GM21528 (cell line): ENCODE data around the gene CER1.
"Not testable (repeated sequence)": the region's sequence is repeated elsewhere in the genome, so short reads cannot be mapped to it uniquely, and the experiment has no call there.

Source experiments
- ATAC-seq: cut with Tn5 transposase; IDR thresholded peaks from one replicate; pipeline ENCODE4 v1.9.1; 2021; ENCODE audit warnings: mild to moderate bottlenecking, moderate library complexity; ENCODE audit not compliant: unreplicated experiment, low FRiP score

The CER1 gene

DNA sequence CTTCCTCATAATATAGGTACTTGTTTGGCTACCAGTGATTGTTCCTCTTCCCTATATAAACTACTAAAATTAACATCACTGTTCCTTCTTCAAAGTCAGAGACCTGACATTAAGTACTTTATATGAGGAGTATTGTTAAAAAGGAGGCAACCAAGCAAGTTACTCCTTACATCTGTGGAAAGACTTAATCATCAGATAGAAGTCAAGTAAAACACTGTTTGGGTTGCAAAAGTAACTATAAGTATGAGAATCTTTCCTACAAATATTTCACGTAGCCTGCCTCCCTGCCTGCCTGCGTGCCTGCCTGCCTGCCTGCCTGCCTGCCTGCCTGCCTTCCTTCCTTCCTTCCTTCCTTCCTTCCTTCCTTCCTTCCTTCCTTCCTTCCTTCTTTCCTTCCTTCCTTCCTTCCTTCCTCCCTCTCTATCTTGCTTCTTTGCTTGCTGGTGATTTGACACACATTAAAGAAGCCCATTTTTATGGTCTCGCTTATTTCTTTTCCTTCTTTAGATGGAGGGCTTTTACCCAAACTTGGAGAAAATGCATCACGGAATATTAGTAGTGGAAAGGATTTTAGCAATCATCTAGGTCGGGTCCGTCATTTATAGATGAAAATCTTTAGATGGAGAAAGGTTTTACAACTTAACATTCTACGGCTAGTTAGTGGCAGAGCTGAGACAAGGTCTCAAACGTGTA is 3.2 kb downstream of the CER1 start:
- no peak for ATAC-seq

DNA sequence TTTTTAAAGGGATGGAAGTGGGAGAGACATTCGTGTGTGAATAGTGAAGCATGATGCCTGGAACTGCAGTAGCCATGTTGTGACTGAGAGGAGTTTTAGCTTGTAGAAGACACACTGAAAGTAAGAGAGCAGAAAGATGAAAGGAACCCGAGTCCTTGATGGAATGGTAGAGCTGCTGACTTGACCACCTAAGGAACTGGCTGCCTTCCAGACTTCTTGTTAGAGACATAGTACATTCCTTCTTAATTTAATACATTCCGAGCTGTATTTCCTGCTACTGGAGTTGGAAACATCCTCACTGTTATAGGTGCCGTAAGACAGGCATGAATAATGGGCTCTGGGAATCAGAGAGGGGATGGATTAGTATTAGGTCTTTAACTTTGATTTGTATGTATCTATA is 7.4 kb downstream of the CER1 start:
- ATAC-seq, result no peak

DNA sequence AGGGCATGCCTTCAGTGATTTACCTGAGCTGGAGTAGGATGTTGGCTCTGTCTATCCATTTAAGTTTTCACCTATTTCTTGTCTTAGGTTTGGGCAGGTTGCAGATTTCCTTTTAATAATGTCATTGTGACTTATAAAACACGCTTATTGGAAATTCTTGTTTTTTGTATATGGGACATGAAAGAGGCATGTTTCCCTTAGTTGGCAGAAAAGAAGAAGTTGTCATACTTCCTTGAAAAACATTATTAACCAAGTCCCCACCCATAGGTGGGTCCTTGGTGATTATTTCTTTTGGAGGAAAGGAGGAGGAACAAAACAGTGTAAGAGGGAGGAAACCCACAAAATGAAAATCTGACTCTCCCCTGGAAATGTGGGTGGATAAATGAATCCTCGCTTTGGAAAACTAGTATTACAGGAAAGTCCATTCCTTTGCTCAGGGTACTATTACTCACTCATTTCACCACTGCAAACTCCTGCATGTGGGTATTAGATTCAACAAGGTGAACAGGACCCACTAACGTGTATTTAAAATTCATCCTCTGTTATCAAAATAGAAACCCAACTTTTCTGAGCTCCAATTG is 9.3 kb downstream of the CER1 start:
- ATAC-seq, result no peak

DNA sequence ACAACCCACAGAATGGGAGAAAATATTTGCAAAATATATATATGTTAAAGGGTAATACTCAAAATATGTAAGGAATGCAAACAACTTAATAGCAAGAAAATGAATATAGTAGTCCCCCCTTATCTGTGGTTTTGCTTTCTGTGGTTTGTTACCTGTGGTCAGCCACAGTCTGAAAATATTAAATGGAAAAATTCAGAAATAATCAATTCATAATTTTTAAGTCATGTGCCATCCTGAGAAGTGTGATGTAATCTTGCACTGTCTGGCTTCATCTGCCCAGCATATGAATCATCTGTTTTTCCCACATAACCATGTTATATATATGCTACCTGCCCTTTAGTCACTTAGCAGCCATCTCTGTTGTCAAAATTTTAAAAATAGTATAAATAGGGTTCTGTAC is 11.7 kb downstream of the CER1 start:
- no peak for ATAC-seq

DNA sequence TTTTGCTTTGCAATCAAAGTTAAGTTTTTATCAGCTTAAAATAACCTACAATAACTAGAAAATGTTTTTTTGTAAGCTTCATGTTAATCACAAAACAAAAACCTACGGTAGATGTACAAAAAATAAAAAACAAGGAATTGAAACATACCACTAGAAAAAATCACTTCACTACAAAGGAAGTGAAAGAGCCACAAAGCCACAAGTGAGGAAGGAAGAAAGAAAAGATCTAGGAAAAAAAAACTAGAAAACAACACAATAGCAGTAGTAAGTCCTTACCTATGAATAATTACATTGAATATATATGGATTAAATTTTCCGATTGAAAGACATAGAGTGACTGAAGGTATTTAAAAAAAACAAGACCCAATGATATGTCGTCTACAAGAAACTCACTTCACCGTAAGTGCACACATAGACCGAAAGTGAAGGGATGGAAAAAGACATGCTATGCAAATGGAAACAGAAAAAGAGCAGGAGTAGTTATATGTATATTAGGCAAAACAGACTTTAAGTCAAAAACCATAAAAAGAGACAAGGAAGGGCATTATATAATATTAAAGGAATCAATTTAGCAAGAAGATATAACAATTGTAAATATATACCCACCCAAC is 15.9 kb downstream of the CER1 start:
- ATAC-seq, result peak; percentile 72

DNA sequence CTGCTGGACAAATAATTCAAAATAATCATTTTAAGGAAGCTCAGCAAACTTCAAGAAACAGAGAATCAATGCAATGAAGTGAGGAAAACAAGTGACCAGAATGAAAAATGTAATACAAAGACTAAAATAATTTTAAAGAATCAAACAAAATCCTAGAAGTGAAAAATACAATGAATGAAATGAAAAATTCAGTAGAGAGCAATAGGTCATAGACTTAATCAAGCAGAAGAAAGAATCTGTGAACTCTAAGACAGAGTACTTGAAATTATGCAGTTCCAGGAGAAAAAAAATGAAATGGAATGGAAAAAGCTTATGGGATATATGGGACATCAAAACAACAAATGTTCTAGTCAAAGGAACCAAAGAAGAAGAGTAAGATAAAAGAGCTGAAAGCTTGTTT is 17.5 kb downstream of the CER1 start:
- ATAC-seq, result no peak

DNA sequence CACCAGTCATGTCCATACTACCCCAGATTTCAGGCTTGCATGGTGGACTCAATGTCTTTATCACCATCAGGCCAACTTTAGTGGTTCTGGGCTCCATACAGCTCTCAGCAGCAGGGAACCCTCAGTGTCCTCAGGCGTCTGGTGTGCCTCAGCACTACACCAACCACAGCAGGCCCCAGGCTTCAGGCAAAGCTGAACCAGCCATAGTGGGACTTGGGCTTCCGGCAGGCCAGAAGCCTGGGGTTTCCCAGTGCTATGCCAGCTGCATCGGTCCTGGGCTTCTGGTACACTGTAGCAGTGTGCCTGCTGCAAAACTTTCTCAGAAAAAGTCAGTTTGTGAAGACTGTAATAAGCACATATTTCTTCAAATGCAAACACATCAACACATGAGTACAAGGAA is 18.3 kb downstream of the CER1 start:
- no peak for ATAC-seq

DNA sequence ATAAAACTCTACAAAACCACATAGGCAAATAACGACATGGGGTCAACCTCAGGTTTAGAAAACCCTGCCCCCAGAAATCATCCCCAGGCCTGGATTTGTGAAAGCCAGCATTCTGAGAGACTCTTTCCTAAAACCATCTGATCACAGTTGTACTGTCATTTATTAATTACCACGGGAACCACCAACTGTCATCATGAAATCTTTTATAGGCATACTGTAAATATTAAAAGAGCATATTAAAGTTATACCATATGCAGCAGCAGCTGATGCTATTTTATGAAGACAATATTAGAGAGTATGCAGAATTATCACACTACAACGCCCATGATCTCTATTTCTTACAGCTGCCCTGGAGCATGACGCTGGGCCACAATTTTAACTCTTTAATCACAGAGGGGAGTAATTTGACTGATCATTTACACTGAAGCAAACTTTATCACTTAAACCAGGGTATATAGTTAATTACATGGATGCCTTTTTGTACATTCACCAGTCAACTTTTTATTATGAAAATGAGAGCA is 20.3 kb downstream of the CER1 start:
- ATAC-seq, result no peak

DNA sequence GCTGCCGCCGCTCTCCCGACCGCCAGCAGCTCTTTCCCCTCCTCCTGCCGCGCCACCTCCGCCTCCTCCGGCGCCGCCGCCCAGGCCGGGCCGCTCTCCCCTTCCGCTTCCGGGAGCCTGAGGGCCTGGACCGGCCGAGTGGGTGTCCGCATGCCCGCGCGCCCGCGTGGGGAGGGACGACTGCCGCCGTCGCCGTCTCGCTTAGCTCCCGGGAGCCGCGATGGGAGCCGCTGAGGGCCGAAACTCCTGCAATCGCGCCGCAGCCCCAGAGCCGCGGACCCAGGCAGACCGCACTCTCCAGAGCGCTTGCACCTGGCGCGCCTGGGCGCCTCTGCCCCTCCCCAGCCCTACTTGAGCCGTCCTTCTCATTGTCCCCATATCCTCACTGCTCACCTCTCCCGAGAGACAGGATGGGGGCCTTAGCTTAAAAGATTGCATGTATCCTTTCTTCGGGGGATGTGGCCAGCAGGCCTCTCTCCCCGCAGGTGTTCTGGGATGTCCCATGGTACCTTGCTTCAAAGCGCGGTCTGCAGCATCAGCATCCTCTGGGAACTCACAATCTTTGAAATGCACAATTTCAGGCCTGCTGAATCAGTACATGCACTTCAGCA is 29.2 kb downstream of the CER1 start, which contains the start of gene ZDHHC21:
Gene ZDHHC21 (minus strand): TSS at position 182 of the 611 bp plus-strand sequence. CDS start 19,092 bp downstream, outside the sequence.
- peak; percentile 88 for ATAC-seq

DNA sequence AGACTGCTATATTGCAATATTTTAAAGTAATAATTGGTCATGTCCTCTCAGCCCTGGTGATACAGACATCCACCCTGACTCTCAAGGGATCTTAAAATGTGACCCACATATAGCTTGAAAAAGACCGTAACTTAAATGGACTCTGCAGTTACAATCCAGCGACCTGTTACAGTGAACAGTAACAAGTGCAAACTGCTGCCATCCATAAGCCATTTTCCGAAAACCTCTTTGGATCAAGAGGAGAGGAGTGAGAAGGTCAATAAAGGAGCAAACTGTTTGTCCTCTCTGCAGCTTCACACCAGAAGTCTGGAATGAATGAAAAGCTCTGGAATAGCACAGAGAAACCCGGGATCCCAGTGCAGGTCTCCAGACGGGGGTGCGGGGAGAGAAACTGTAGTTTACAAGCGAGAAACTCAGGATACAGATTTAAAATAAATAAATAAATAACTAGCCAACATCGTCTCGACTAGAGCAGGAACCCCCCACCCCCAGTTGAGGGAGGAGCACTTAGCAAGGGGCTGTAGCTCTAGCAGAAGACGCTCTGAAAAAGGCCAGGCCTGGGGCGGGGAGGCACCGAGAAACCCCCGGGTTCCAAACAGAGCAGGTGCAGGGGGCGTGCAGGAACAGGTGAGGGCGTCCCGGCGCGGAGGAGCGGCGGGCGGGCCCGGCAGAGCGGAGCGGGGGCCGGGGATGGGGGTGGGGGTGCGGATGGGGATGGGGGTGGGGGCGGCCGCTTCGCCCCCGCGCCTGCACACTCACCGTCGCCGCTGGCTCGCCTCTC is 29.9 kb downstream of the CER1 start:
- peak; percentile 50 for ATAC-seq

DNA sequence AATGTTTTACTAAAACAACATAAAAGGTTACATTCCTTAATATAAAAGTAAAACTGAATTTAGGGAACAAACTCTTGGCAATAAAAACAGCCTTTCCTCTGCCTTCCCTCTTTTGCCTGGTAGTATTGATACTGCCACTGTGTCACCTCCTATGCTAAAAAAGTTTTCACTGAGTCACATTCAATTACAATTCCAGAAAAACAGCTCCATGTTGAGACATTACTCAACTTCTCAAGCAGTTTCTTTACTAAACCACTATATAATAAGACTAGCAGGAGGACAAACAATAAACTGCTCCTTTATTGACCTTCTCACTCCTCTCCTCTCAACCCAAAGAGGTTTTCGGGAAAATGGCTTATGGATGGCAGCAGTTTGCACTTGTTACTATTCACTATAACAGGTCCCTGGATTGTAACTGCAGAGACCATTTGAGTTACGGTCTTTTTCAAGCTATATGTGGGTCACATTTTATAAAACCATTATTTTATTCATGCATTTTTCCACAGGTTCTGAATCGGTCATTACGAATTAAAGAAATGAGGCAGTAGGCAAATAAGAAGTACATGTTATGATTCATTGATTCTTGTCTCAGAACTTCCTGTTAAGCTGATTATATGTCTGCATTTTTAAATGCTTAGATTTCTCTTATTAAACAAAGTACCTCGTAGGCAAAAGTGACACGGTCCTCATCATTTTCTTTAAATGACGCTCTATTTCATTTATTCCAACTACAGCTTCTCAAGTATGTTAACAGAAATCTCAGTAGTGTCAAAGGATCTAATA is 31.4 kb downstream of the CER1 start:
- no peak for ATAC-seq

DNA sequence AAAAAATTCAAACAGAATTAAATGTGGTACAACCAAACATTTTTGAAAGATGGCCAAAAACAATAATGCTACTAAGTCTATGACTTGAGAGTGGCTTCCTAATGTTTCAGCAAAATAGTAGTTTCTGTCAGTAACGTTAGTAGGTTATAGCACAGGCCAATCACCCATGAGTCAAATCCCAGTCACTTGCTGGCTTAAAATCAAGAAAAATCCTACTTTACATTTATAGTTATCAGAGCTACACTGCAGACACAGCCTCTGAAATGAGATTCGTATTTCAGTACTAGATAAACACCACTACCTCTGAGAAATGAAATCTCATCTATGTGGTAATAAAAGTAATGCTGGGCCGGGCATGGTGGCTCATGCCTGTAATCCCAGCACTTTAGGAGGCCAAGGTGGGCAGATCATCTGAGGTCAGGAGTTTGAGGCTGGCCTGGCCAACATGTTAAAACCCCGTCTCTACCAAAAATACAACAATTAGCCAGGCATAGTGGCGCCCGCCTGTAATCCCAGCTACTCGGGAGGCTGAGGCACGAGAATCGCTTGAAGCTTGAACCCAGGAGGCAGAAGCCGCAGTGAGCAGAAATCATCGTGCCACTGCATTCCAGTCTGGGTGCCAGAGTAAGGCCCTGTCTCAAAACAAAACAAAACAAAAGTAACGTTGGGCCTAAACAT is 35.4 kb downstream of the CER1 start:
- ATAC-seq, result no peak

DNA sequence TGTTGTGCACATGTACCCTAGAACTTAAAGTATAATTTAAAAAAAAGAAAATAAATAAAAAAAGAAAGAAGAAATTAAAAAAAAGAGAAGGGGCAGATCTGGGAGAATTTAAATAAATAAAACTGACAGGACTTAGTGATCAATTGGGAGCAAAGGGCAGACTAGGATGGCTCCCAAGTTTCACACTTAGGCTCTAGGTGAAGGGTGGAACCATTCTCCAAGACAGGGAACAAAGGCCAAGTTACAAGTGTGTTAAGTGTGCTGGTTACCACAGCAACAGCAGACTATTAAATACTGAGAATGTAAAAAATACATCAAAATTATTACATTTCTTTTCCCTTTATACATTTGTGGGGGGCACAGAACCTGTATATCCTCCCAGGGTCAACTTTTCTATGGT is 36.4 kb downstream of the CER1 start:
- no peak for ATAC-seq

DNA sequence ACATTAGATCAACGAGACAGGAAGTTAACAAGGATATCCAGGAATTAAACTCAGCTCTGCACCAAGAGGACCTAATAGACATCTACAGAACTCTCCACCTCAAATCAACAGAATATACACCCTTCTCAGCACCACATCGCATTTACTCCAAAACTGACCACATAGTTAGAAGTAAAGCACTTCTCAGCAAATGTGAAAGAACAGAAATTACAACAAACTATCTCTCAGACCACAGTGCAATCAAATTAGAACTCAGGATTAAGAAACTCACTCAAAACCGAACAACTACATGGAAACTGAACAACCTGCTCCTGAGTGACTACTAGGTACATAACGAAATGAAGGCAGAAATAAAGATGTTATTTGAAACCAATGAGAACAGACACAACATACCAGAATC is 39.9 kb downstream of the CER1 start:
- not testable (repeated sequence) for ATAC-seq

DNA sequence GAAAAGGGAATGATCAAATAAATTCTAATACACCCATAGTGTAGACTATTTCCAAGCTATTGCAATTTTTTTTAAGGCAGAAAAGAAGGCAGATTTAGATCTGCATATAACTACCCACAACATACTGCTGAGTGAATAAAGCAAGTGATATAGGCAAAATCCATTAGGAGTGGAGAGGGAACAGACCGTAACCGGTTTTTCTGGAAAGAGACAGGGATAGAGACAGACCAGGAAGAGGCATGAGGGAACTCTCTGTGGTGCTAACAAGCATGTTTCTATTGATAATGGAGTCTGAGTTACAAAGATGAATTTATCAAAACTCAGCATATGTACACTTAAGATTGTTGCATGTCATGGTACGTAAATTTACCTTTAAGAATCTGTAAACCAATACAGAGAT is 43.8 kb downstream of the CER1 start:
- no peak for ATAC-seq

DNA sequence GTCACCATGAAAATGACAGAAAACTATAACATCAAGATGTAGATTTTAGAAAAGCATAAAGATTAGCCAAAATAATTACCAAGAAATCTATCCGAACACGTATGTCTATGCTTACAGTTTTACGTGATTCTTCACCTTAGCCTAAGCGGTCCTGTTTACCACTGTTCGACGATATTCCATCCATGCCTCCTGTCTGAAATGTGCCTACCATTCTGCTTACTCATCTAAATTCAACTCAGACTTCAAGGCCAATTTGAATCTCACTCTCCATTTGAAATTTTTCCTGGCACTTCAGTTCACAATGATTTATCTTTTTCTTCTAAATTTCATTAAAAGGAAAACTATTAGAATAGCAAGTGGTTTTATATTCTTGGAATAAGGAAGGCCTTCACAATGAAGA is 44.7 kb downstream of the CER1 start:
- ATAC-seq, result no peak

DNA sequence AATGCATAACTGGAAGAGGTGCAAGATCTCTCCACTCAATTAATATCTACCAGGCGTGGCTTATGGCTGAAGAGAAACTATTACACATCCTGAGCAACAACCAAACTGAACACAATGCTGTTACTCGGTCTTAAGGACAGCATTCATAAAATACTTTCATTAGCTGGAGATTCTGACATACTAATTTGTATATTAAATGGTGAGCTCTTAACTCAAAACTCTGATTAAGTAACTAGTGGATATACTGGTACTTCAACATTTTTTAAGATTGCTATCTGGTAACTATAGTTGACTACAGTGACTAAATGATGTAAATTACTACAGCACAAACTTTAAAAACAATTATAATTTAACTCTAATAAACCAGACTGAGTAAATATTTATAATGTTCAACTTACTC is 45.1 kb downstream of the CER1 start:
- ATAC-seq, result no peak

DNA sequence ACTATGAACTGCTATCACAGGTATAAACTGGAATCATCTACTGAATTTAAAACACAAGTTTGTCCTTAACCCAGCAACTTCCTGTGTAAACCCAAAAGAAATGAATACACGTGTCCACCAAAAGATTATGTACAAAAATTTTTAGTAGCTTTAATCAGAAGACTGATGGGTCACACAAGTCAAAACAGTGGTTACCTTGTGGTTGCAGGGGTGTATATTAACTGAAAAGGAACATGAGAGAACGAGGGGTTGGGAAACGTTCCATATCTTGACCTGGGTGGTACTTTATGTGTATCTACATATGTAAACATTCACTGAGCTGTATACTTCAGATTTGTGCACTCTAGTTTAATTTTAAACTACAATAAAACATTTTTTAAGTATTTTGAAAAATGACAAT is 47.9 kb downstream of the CER1 start:
- ATAC-seq, result no peak

DNA sequence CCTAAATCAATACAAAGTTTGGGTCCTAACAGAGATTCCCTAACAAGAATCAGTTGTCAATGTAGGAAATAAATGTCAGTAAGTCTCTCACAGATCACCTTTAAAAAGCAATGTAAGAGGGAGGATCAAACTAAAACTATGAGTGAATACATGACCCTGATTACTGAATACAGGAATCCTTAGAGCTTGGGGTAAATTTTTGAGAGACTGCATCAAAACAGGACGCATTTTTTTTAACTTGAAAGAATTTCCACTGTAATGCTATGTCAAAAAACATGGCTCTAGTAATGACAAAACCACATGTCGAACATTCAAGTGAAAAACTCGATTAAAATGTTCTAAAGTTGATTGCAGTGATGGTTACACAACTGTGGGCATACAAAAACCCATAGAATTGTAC is 51.2 kb downstream of the CER1 start:
- no peak for ATAC-seq
